Lower leg skin (tissue), 4 donors: ENCODE results near the gene TBC1D22A. TPM values are rescaled to one million over a fixed set of nuclear protein-coding genes. Genes with fewer than 3 reads are reported as not detected.
"Not testable (repeated sequence)": the region's sequence is repeated elsewhere in the genome, so short reads cannot be mapped to it uniquely, and the experiment has no call there.

Experiments used
- DNase-seq, 2 donors: peaks; one replicate each; pipeline ENCODE4 v3.0.0-alpha.2; 2019; ENCODE audit warnings: low spot score in 2 of 2
- H3K4me3 ChIP-seq: fragments of 200-600 bp; sonication (generic); 2 replicates; pipeline ENCODE4 v1.5.1; 2017; ENCODE audit warnings: mild to moderate bottlenecking, low read depth; ENCODE audit not compliant: poor library complexity, severe bottlenecking
- POLR2A ChIP-seq, 2 donors: fragments of 450-650 bp; IDR thresholded peaks; one replicate each; pipeline ENCODE4 v1.6.1; 2016 to 2017; ENCODE audit warnings: antibody characterized with exemption in 2 of 2, mild to moderate bottlenecking in 1 of 2, moderate library complexity in 1 of 2
- WGBS, 2 donors: methylation state at CpG; one replicate each; pipeline ENCODE4 v1.1.5; 2018; 5-methylcytosine and 5-hydroxymethylcytosine counted together
- intact Hi-C: fragments of 100-400 bp; cut with DNase I; formaldehyde crosslinking; loops from one replicate; pipeline ENCODE4 v1.15.0; 2023; ENCODE audit warnings: low total_unique reads
- total RNA-seq, 4 donors: library from RNA; depleted of rRNA; stranded (reverse); fragments of >200 nt; gene quantifications; one replicate each; pipeline ENCODE4 v1.1.0, GENCODE V29; 2016
- TF ChIP-seq, protein P1 (sequence below), 3 donors: fragments of 450-650 bp; IDR thresholded peaks; one replicate each; pipeline ENCODE4 v1.5.1; 2016; ENCODE audit warnings: antibody characterized with exemption in 3 of 3, mild to moderate bottlenecking in 3 of 3, moderate library complexity in 2 of 3

The TBC1D22A gene
- total RNA-seq, 4 donors from 2014 or later, result 21.8 to 32.3 (median 31.6) TPM

DNA sequence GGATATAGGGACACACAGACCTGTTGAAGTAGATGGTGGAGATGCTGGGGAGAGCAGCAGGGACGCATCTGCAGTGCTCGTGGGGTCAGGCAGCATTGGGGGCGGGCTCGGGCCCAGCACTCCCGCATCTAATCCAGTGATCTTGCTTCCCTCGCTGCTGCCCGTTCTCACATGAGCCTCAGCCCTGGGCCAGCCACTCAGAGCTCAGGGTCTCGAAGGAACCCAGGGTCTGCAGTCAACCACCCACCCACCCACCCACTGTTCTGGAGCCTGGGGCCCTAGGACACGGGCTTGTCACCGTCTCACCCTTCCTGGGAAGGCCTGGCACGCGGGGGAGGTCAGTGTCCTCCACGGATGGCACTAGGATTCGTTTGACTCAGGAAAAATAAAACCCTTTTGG, 406.0 kb downstream of the TBC1D22A start:
- 97% methylated on average over 12 to 14 of the region's 14 CpGs for WGBS, 2 donors
- intact Hi-C loops, result no loop called here
- TF ChIP-seq, protein P1, sequence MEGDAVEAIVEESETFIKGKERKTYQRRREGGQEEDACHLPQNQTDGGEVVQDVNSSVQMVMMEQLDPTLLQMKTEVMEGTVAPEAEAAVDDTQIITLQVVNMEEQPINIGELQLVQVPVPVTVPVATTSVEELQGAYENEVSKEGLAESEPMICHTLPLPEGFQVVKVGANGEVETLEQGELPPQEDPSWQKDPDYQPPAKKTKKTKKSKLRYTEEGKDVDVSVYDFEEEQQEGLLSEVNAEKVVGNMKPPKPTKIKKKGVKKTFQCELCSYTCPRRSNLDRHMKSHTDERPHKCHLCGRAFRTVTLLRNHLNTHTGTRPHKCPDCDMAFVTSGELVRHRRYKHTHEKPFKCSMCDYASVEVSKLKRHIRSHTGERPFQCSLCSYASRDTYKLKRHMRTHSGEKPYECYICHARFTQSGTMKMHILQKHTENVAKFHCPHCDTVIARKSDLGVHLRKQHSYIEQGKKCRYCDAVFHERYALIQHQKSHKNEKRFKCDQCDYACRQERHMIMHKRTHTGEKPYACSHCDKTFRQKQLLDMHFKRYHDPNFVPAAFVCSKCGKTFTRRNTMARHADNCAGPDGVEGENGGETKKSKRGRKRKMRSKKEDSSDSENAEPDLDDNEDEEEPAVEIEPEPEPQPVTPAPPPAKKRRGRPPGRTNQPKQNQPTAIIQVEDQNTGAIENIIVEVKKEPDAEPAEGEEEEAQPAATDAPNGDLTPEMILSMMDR (IDR thresholded peaks at IDR 0.05), result no peak
- TF ChIP-seq POLR2A (IDR thresholded peaks at IDR 0.05), result no peak
- no peak overlapping the region for H3K4me3 ChIP-seq
- peak in 1 of 2 donors; percentile 59 for DNase-seq

- no peak overlapping the region for H3K4me3 ChIP-seq
- intact Hi-C loops, result no loop called here
- DNase-seq, result peak in 1 of 2 donors; percentile 72
- WGBS, 2 donors, result 88 to 93% methylated on average over 25 of the region's 25 CpGs
- TF ChIP-seq POLR2A (IDR thresholded peaks at IDR 0.05), result no peak
- TF ChIP-seq, protein P1 (IDR thresholded peaks at IDR 0.05), result no peak
Measured at GRCh38 chr22:47168900-47169800, 406.7 kb downstream of the TBC1D22A start.

- peak in 1 of 2 donors; percentile 66 for DNase-seq
- TF ChIP-seq POLR2A (IDR thresholded peaks at IDR 0.05), result no peak
- TF ChIP-seq, protein P1 (IDR thresholded peaks at IDR 0.05), result no peak
- 93 to 95% methylated on average over 9 of the region's 9 CpGs for WGBS, 2 donors
- no peak overlapping the region for H3K4me3 ChIP-seq
- intact Hi-C loops, result no loop called here
Measured at GRCh38 chr22:47169801-47170140, 407.3 kb downstream of the TBC1D22A start.

DNA sequence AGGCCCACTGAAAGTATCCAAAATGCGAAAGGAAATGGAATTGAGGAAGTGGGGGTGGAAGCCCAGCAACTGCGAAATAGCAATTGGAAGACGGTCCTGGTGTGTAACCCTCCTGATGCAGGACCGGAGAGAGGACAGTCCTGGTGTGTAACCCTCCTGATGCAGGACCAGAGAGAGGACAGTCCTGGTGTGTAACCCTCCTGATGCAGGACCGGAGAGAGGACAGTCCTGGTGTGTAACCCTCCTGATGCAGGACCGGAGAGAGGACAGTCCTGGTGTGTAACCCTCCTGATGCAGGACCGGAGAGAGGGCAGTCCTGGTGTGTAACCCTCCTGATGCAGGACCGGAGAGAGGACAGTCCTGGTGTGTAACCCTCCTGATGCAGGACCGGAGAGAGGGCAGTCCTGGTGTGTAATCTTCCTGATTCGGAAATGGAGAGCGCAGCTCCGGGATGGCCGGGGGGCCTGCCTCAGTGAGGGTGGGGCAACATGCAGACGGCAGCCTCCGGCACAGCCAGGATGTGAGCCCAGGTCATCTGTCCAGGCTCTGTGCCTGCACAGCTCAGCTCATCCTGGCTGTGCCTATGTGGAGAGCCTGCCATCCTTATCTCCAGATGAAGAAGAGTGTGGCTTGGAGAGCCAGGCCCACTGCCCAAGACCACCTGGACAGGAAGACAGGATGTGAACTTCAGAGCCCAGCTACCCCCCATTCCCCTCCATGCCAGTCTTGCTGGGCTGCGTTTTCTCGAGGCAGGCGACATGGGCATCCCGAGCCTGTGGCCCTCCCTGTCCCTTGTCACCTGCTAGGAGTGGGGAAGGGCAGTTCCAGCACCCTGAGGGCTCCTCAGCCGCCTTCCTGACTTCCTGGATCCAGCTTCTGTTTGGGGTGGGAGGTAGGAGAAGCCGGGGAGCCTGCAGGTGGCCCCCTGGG, 408.3 kb downstream of the TBC1D22A start:
- H3K4me3 ChIP-seq, intact Hi-C loops: not testable (repeated sequence)
- 85 to 88% methylated on average over 17 to 21 of the region's 21 CpGs for WGBS, 2 donors
- DNase-seq, result peak in 1 of 2 donors; percentile 67

- intact Hi-C loops, result no loop called here
- 87 to 93% methylated on average over 10 to 17 of the region's 20 CpGs for WGBS, 2 donors
Measured at GRCh38 chr22:47171441-47172221, 409.2 kb downstream of the TBC1D22A start.

More at GRCh38 chr22:47171441-47172221, 409.2 kb downstream of the TBC1D22A start:
- TF ChIP-seq, protein P1 (IDR thresholded peaks at IDR 0.05), result no peak
- TF ChIP-seq POLR2A (IDR thresholded peaks at IDR 0.05), result no peak
- no peak overlapping the region for H3K4me3 ChIP-seq
- DNase-seq, result peak in 1 of 2 donors; percentile 81
